ENCODE data around the gene CSF1R.
"Not testable (repeated sequence)": the region's sequence is repeated elsewhere in the genome, so short reads cannot be mapped to it uniquely, and the experiment has no call there.

DNA sequence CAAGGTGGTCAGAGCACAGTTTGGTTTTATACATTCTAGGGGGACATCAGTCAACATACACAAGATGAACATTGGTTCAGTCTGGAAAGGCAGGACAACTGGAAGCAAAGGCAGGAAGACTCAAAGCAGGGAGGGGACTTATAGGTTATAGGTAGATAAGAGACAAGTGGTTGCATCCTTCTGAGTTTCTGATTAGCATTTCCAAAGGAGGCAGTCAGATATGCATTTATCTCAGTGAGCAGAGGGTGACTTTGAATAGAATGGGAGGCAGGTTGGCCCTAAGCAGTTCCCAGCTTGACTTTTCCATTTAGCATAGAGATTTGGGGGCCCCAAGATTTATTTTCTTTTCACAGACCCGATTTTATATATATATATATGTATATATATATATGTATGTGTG is 58.3 kb downstream of the CSF1R start:
- TF ChIP-seq, protein P1, sequence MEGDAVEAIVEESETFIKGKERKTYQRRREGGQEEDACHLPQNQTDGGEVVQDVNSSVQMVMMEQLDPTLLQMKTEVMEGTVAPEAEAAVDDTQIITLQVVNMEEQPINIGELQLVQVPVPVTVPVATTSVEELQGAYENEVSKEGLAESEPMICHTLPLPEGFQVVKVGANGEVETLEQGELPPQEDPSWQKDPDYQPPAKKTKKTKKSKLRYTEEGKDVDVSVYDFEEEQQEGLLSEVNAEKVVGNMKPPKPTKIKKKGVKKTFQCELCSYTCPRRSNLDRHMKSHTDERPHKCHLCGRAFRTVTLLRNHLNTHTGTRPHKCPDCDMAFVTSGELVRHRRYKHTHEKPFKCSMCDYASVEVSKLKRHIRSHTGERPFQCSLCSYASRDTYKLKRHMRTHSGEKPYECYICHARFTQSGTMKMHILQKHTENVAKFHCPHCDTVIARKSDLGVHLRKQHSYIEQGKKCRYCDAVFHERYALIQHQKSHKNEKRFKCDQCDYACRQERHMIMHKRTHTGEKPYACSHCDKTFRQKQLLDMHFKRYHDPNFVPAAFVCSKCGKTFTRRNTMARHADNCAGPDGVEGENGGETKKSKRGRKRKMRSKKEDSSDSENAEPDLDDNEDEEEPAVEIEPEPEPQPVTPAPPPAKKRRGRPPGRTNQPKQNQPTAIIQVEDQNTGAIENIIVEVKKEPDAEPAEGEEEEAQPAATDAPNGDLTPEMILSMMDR (IDR thresholded peaks at IDR 0.05 in 4 of 5, conservative IDR thresholded peaks at IDR 0.05 in 1 of 5): not testable (repeated sequence)
- TF ChIP-seq POLR2A (IDR thresholded peaks at IDR 0.05): not testable (repeated sequence)
